AG04450 (cell line): ENCODE measurements around the gene PAPPA2. TPM values are rescaled to one million over a fixed set of nuclear protein-coding genes. Genes with fewer than 3 reads are reported as not detected.
"Not testable (repeated sequence)": the region's sequence is repeated elsewhere in the genome, so short reads cannot be mapped to it uniquely, and the experiment has no call there.

Source experiments
- CTCF ChIA-PET: fragments of 300-600, 350-600 bp; formaldehyde crosslinking; extraction: SDS; loops from one replicate; lab custom pipeline; 2022; ENCODE audit warnings: antibody characterized with exemption, inconsistent platforms; lab: Charles Lee
- POLR2A ChIA-PET: fragments of 350-600 bp; formaldehyde crosslinking; extraction: SDS; loops from one replicate; lab custom pipeline; 2021; ENCODE audit warnings: antibody characterized with exemption, inconsistent platforms; lab: Yijun Ruan, JAX
- DNase-seq: peaks from one replicate; pipeline ENCODE4 v3.0.0-alpha.2; 2011; ENCODE audit warnings: low read depth, low spot score
- H3K27ac ChIP-seq: one replicate; pipeline ENCODE4 v1.5.1; 2012; ENCODE audit warnings: low read depth, low read length, control low read depth
- H3K27me3 ChIP-seq: one replicate; pipeline ENCODE4 v1.6.0; 2012; ENCODE audit warnings: low read length; ENCODE audit not compliant: control insufficient read depth, insufficient read depth
- H3K4me3 ChIP-seq: 2 replicates; pipeline ENCODE4 v1.5.1; 2011; ENCODE audit warnings: mild to moderate bottlenecking, low read depth, low read length, control low read depth
- H3K9me3 ChIP-seq: 2 replicates; pipeline ENCODE4 v1.5.1; 2012; ENCODE audit warnings: low read length; ENCODE audit not compliant: control insufficient read depth, insufficient read depth
- polyA plus RNA-seq: library from polyadenylated mRNA; depleted of rRNA; stranded (reverse); fragments of >200 nt; gene quantifications from 2 replicates; pipeline ENCODE4 v1.2.3, GENCODE V29; 2011
- TF ChIP-seq, protein P1 (sequence below): IDR thresholded peaks from 2 replicates; pipeline ENCODE4 v1.5.1; 2011; ENCODE audit warnings: low read depth, low read length, control low read depth, inconsistent platforms

PAPPA2 gene
- polyA plus RNA-seq, 1 experiment = 0.29 TPM

DNA sequence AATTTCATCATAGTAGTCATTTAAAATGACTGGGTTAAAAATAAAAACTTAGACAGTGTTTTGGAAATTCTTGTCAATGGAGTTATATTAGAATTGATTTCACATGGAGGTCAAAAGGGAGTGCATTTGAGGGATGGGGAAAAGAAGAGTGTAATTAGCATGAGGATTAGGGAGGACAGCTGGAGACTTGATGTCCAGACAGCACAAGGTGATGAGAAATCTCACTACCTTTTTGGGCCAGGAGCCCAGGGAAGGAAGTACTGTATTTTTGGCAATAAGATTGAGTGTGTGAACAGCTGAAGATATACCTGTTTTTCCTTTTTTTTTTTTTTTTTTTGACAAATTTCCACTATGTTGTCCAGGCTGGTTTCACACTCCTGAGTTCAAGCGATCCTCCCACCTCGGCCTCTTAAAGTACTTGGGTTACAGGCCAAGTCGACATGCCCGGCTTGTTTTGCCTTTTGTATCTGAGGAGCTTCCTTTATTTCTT lies 163.6 kb downstream of the PAPPA2 start:
- TF ChIP-seq, protein P1, sequence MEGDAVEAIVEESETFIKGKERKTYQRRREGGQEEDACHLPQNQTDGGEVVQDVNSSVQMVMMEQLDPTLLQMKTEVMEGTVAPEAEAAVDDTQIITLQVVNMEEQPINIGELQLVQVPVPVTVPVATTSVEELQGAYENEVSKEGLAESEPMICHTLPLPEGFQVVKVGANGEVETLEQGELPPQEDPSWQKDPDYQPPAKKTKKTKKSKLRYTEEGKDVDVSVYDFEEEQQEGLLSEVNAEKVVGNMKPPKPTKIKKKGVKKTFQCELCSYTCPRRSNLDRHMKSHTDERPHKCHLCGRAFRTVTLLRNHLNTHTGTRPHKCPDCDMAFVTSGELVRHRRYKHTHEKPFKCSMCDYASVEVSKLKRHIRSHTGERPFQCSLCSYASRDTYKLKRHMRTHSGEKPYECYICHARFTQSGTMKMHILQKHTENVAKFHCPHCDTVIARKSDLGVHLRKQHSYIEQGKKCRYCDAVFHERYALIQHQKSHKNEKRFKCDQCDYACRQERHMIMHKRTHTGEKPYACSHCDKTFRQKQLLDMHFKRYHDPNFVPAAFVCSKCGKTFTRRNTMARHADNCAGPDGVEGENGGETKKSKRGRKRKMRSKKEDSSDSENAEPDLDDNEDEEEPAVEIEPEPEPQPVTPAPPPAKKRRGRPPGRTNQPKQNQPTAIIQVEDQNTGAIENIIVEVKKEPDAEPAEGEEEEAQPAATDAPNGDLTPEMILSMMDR = no peak
- H3K4me3 ChIP-seq = no peak overlapping the region
- H3K9me3 ChIP-seq = no peaks in the 10 kb centered on the region
- ChIA-PET CTCF (interaction anchor here (0.6 to 1.1 kb wide), 2 partner anchors 13 to 272 kb away, joined by 3 to 4 read pairs; no protein-coding TSS in a partner anchor), POLR2A (no interaction called here)
- no peak overlapping the region for H3K27ac ChIP-seq
- H3K27me3 ChIP-seq = no peaks in the 10 kb centered on the region
- DNase-seq = no peak

DNA sequence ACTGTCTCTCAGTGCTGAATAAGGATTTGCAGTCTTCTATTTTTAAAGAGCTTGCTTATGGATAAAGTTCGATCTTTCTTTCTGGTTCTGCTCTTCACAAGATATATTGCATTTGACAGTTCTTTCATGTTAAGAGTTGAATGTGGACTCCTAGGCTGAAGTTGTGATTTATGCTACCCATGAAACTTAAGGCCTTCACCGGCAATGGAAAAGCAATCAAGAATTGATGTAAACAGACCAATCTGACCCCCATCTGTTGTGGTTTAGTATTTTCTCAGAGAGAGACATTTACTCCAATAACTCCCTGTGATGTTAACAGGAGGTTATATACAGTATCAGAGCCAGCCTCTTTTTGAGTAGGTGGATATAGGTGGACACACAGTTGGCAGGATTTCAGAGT lies 165.8 kb downstream of the PAPPA2 start:
- TF ChIP-seq, protein P1 = no peak
- no peak overlapping the region for H3K27ac ChIP-seq
- no peaks in the 10 kb centered on the region for H3K9me3 ChIP-seq
- H3K4me3 ChIP-seq = no peak overlapping the region
- no peaks in the 10 kb centered on the region for H3K27me3 ChIP-seq
- ChIA-PET POLR2A (no interaction called here), CTCF (no interaction called here)
- no peak for DNase-seq

DNA sequence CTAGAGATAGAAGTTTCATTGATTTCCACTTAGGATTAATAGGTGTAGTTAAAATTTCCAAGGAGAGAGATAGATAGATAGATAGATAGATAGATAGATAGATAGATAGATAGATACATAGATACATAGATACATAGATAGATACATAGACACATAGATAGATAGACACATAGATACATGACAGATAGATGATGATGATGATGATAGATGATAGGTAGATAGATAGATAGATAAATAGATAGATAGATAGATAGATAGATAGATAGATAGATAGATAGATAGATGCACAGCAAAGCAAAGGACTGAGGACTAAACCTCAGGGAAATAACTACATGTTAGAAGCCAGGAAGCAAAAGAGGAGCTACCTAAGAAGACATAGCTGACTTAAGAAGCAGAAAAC lies 171.8 kb downstream of the PAPPA2 start:
- H3K4me3 ChIP-seq, CTCF ChIA-PET, H3K27ac ChIP-seq, H3K9me3 ChIP-seq, H3K27me3 ChIP-seq, DNase-seq, POLR2A ChIA-PET: not testable (repeated sequence)

DNA sequence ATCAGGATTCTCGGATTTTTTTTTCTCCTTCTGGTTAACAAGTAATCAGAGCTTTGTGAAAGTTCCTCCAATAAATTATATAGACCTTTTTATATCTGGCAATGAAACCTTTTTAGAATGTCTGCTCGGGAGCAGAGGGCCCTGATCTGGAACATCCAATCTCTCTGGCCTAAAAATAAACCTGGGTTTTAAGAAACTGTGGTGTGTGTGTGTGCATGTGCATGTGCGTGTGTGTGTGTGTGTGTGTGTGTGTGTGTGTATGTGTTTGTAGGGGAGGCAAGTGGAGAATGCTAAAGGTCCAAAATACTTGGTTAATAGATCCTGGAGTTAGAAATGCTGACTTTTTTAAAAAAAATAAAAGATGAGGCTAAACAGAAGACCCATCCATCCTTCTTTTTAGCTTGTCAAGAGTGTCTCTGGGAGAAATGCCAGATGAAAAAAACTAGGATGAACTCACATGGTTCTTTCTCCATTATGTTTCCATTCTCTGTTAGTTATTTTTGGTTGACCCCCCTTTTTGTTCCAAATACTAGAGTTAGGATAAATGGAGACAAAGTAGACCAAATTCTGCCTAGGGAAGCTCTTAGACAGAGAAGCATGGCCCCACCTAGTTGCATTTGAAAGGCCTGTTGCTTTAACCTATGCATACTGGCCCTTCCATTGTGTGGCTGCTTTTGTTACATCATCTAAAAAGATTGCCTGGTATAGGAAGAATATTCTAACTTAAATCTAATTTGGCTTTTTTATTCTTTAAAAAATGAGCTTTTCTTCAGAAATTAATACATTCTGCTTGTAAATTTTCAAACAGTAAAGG lies 175.9 kb downstream of the PAPPA2 start:
- DNase-seq = no peak
- POLR2A ChIA-PET = no interaction called here
- H3K4me3 ChIP-seq = no peak overlapping the region
- CTCF ChIA-PET = interaction anchor here (0.6 kb wide), 1 partner anchor 12 kb away, joined by 4 read pairs; no protein-coding TSS in a partner anchor
- H3K9me3 ChIP-seq = no peaks in the 10 kb centered on the region
- no peak overlapping the region for H3K27ac ChIP-seq
- TF ChIP-seq, protein P1 = no peak
- no peaks in the 10 kb centered on the region for H3K27me3 ChIP-seq

DNA sequence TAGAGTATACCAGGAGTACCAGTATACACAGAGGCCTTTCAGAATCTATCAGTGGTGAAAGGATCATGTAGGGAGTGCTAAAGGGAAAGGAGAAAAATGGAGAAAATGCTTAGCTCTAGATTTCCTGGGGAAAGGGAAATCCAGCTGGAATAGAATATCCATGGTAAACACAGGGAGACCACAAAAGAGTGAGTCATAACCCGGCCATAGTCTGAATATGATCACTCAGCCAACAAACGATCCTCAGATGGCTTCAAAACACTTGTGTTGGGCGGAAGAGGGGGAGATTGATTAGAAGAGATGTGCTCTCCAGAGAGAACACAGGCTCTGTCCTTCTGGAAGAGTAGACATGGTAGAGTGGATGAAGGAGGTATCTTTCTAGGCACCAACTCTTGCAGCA lies 180.6 kb downstream of the PAPPA2 start:
- DNase-seq = no peak
- Histone ChIP-seq H3K27me3 (no peaks in the 10 kb centered on the region), H3K4me3 (no peak overlapping the region), H3K27ac (no peak overlapping the region), H3K9me3 (no peaks in the 10 kb centered on the region)
- POLR2A ChIA-PET = no interaction called here
- TF ChIP-seq, protein P1 = no peak
- CTCF ChIA-PET = no interaction called here
